CD4-positive, alpha-beta memory T cell (primary cell): ENCODE data around the gene CELF2. TPM values are rescaled to one million over a fixed set of nuclear protein-coding genes. Genes with fewer than 3 reads are reported as not detected.

Source experiments
- CTCF ChIA-PET: fragments of 350-600 bp; sonication (Branson Sonifier 250); formaldehyde crosslinking; loops from one replicate; lab custom pipeline; 2021; ENCODE audit warnings: inconsistent platforms; ENCODE audit not compliant: partially characterized antibody; lab: Charles Lee
- POLR2A ChIA-PET: fragments of 350-600 bp; sonication (Branson Sonifier 250); formaldehyde crosslinking; loops from one replicate; lab custom pipeline; 2021; ENCODE audit not compliant: partially characterized antibody; lab: Charles Lee
- DNase-seq, 5 donors: peaks; one replicate each; pipeline versions ENCODE4 v3.0.0 to v3.0.0-alpha.2; 2020 to 2022; ENCODE audit warnings: mixed read lengths in 1 of 5
- H3K27ac ChIP-seq: one replicate; pipeline ENCODE4 v1.7.0; 2013; ENCODE audit warnings: low read depth, low read length
- H3K27me3 ChIP-seq: 2 replicates; pipeline ENCODE4 v1.7.0; 2013; ENCODE audit warnings: mild to moderate bottlenecking, low read length, moderate library complexity; ENCODE audit not compliant: insufficient read depth
- H3K36me3 ChIP-seq: 2 replicates; pipeline ENCODE4 v1.7.0; 2013; ENCODE audit warnings: mild to moderate bottlenecking, low read length, moderate library complexity; ENCODE audit not compliant: insufficient read depth
- H3K4me1 ChIP-seq: 2 replicates; pipeline ENCODE4 v1.7.0; 2013; ENCODE audit warnings: mild to moderate bottlenecking, low read length, moderate library complexity; ENCODE audit not compliant: insufficient read depth
- H3K4me3 ChIP-seq, 2 donors: one replicate each; pipeline ENCODE4 v1.7.0; 2013; ENCODE audit warnings: low read length in 2 of 2, mild to moderate bottlenecking in 1 of 2
- H3K9me3 ChIP-seq, 2 donors: one replicate each; pipeline ENCODE4 v1.7.0; 2013; ENCODE audit warnings: low read length in 2 of 2, control low read depth in 1 of 2; ENCODE audit not compliant: control insufficient read depth in 1 of 2
- H3K27ac Mint-ChIP-seq, 7 donors: one replicate each; pipeline ENCODE4 v1.8.0; 2020 to 2021; ENCODE audit warnings: mixed read lengths in 7 of 7, mild to moderate bottlenecking in 6 of 7, inconsistent platforms in 3 of 7, moderate library complexity in 3 of 7
- H3K27me3 Mint-ChIP-seq, 2 donors: one replicate each; pipeline ENCODE4 v1.8.0; 2020 to 2021; ENCODE audit warnings: mixed read lengths in 2 of 2
- H3K36me3 Mint-ChIP-seq, 2 donors: one replicate each; pipeline ENCODE4 v1.8.0; 2020 to 2021; ENCODE audit warnings: mixed read lengths in 2 of 2, inconsistent platforms in 1 of 2, mild to moderate bottlenecking in 1 of 2
- H3K4me1 Mint-ChIP-seq, 4 donors: one replicate each; pipeline ENCODE4 v1.8.0; 2020 to 2021; ENCODE audit warnings: mixed read lengths in 4 of 4, mild to moderate bottlenecking in 1 of 4
- H3K4me3 Mint-ChIP-seq, 8 donors: one replicate each; pipeline ENCODE4 v1.8.0; 2020 to 2021; ENCODE audit warnings: mixed read lengths in 8 of 8, mild to moderate bottlenecking in 7 of 8, moderate library complexity in 6 of 8, inconsistent platforms in 3 of 8
- H3K9me3 Mint-ChIP-seq, 8 donors: one replicate each; pipeline ENCODE4 v1.8.0; 2020 to 2021; ENCODE audit warnings: mixed read lengths in 8 of 8, mild to moderate bottlenecking in 5 of 8, inconsistent platforms in 3 of 8, moderate library complexity in 1 of 8
- intact Hi-C: fragments of 100-400 bp; cut with micrococcal nuclease; formaldehyde crosslinking; loops from one replicate; pipeline ENCODE4 v1.15.1; 2023
- polyA plus RNA-seq, 2 donors: library from polyadenylated mRNA; unstranded; fragments of 300-500 nt; fragmentation: Illumina TruSeq; gene quantifications; one replicate each; pipeline ENCODE4 v1.2.3, GENCODE V29; 2021
- total RNA-seq, 2 experiments: library from RNA; stranded (reverse); gene quantifications; one replicate each; pipeline ENCODE4 v1.2.3, GENCODE V29; 2021

Gene CELF2
- total and polyA plus RNA-seq, 4 experiments from 2014 or later, result 122 to 180 (median 167) TPM

DNA sequence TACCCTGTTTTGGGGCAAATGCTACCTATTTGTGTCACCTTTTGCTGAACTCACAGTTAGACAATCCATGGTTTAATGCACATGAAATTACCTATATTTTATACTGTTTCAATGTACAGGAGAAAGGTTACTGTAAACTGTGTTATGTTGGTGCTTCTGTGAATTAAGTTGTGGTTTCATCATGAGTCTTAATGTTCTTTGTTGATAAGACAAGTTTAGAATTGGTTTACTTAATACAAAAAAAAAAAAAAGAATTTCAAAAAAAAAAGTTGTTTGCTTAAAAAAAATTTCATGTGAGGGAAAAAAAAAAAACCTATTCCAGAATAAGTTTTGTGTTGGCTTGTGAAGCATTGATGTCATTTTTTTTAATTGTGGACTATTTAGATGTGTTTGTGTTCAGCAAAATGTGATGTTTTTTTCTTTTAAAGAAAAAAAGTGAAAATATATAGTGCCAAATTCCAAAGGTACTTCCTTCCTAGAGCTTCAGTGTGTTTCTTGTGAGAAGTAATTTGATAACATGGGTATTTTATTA, 313.4 kb downstream of the CELF2 start:
- POLR2A ChIA-PET, result interaction anchor here (0.6 kb wide), 1 partner anchor 9 kb away, joined by 4 read pairs; no protein-coding TSS in a partner anchor
- no peak overlapping the region for H3K4me3 ChIP-seq
- no peak overlapping the region for H3K27ac Mint-ChIP-seq
- no peak for DNase-seq
- CTCF ChIA-PET, result no interaction called here
- intact Hi-C loops, result loop anchor here (5.0 kb wide), 1 partner anchor 141 kb away; no protein-coding TSS in a partner anchor
- H3K4me1 ChIP-seq, result peaks cover 3% of the 10 kb centered on the region
- no peak overlapping the region for H3K27ac ChIP-seq
- peaks cover 66% of the 10 kb centered on the region for H3K36me3 ChIP-seq
- peaks cover 22 to 35% (median 25%) of the 10 kb centered on the region in 4 donors for H3K4me1 Mint-ChIP-seq
- no peaks in the 10 kb centered on the region for H3K9me3 ChIP-seq
- no peaks in the 10 kb centered on the region for H3K27me3 Mint-ChIP-seq
- H3K4me3 Mint-ChIP-seq, result no peak overlapping the region
- H3K27me3 ChIP-seq, result no peaks in the 10 kb centered on the region
- peaks cover 64 to 82% of the 10 kb centered on the region in 2 donors for H3K36me3 Mint-ChIP-seq
- H3K9me3 Mint-ChIP-seq, result peaks cover 0 to 12% (median 0%) of the 10 kb centered on the region in 8 donors

DNA sequence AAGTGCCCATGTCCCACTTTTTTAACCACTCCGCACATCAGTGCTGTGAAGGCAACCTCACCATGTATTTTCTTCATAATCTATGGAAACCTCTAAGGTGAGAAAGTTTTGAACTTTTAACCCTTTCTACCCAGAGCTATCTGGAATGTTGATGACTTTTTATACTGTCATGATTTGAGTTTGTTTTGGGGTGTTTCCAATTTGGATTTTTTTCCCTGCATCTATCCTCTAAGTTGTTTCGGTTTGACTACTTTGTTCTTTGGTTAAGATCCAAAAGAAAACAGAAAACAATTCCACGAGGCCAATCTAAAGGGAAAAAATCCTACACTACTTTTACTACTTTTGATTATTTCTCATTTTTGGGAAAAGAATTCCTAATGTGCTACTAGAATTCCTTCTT, 314.1 kb downstream of the CELF2 start:
- no peak for DNase-seq
- peaks cover 58 to 78% of the 10 kb centered on the region in 2 donors for H3K36me3 Mint-ChIP-seq
- H3K9me3 Mint-ChIP-seq, result peaks cover 0 to 12% (median 0%) of the 10 kb centered on the region in 8 donors
- peak overlapping the region in 3 of 7 donors; percentile 19 to 77 (median 43) for H3K27ac Mint-ChIP-seq
- no peak overlapping the region for H3K4me3 Mint-ChIP-seq
- H3K4me1 Mint-ChIP-seq, result peaks cover 20 to 36% (median 23%) of the 10 kb centered on the region in 4 donors
- Histone ChIP-seq H3K4me3 (no peak overlapping the region), H3K4me1 (no peaks in the 10 kb centered on the region), H3K27me3 (no peaks in the 10 kb centered on the region), H3K9me3 (no peaks in the 10 kb centered on the region), H3K27ac (no peak overlapping the region), H3K36me3 (peaks cover 60% of the 10 kb centered on the region)
- ChIA-PET POLR2A (interaction anchor here (0.6 kb wide), 1 partner anchor 9 kb away, joined by 4 read pairs; no protein-coding TSS in a partner anchor), CTCF (interaction anchor here (1.0 kb wide), 1 partner anchor 218 kb away, joined by 3 read pairs; no protein-coding TSS in a partner anchor)
- H3K27me3 Mint-ChIP-seq, result no peaks in the 10 kb centered on the region
- intact Hi-C loops, result loop anchor here (5.0 kb wide), 1 partner anchor 141 kb away; no protein-coding TSS in a partner anchor

DNA sequence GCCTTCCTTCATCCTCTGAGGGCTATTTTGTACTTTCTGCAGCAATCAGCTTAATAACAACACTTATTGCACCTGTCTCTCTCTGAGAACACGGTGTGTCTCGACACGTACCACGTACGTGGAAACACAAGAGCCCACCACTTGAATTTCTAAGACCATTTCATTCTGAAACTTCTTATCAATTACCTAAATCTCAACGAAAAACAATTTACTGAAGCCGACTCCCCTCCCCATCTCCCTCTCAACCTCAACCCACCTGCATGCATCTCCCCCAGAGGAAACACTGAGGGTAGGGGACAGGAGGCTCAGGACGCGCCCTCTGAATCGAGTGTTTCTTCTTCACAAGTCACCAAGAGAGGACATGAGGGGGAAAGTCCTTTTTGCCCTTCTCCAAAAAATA, 315.2 kb downstream of the CELF2 start:
- peak overlapping the region; percentile 42 to 86 (median 77) for H3K27ac Mint-ChIP-seq
- peaks cover 49 to 70% of the 10 kb centered on the region in 2 donors for H3K36me3 Mint-ChIP-seq
- CTCF ChIA-PET, result interaction anchor here (1.0 kb wide), 1 partner anchor 219 kb away, joined by 3 read pairs; no protein-coding TSS in a partner anchor
- peaks cover 0 to 10% (median 0%) of the 10 kb centered on the region in 8 donors for H3K9me3 Mint-ChIP-seq
- H3K27me3 Mint-ChIP-seq, result no peaks in the 10 kb centered on the region
- peaks cover 49% of the 10 kb centered on the region for H3K36me3 ChIP-seq
- DNase-seq, result no peak
- H3K27me3 ChIP-seq, result no peaks in the 10 kb centered on the region
- intact Hi-C loops, result loop anchor here (5.0 kb wide), 1 partner anchor 139 kb away; no protein-coding TSS in a partner anchor
- H3K4me1 ChIP-seq, result no peaks in the 10 kb centered on the region
- no peaks in the 10 kb centered on the region for H3K9me3 ChIP-seq
- H3K4me3 Mint-ChIP-seq, result peak overlapping the region in 1 of 8 donors; percentile 11
- H3K4me3 ChIP-seq, result no peak overlapping the region
- POLR2A ChIA-PET, result no interaction called here
- H3K4me1 Mint-ChIP-seq, result peaks cover 16 to 42% (median 26%) of the 10 kb centered on the region in 4 donors
- no peak overlapping the region for H3K27ac ChIP-seq

DNA sequence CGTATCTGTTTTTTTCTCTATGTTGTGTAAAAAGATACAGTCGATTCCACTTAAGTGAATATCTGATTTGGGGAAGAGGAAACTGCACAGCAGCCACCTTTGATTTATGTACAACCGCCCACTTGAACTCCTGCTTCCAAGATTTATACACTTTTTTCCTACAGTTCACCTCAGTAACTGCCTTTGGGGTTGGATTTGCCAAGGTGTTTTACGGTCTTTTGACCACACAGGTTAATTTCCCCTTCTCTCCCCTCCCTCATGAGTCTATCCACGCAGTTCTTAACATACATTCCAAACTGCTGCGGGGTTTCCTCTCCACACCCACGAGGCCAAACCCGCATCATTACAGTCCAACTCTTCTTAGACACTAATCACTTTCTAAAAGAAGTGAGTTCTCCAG, 316.8 kb downstream of the CELF2 start:
- Mint-ChIP-seq H3K9me3 (peaks cover 0 to 9% (median 0%) of the 10 kb centered on the region in 8 donors), H3K36me3 (peaks cover 36 to 54% of the 10 kb centered on the region in 2 donors), H3K27ac (peak overlapping the region in 3 of 7 donors; percentile 3 to 80 (median 77)), H3K4me3 (no peak overlapping the region), H3K4me1 (peaks cover 14 to 42% (median 25%) of the 10 kb centered on the region in 4 donors), H3K27me3 (no peaks in the 10 kb centered on the region)
- no peak overlapping the region for H3K27ac ChIP-seq
- no peaks in the 10 kb centered on the region for H3K4me1 ChIP-seq
- no peaks in the 10 kb centered on the region for H3K9me3 ChIP-seq
- ChIA-PET CTCF (no interaction called here), POLR2A (no interaction called here)
- no peak overlapping the region for H3K4me3 ChIP-seq
- H3K27me3 ChIP-seq, result no peaks in the 10 kb centered on the region
- peaks cover 33% of the 10 kb centered on the region for H3K36me3 ChIP-seq
- intact Hi-C loops, result loop anchor here (5.0 kb wide), 1 partner anchor 138 kb away; no protein-coding TSS in a partner anchor
- no peak for DNase-seq

GRCh38 chr10:11335167-11335652, 317.5 kb downstream of the CELF2 start:
- intact Hi-C loops, result loop anchor here (5.0 kb wide), 1 partner anchor 67 kb away; no protein-coding TSS in a partner anchor
- Mint-ChIP-seq H3K9me3 (peaks cover 0 to 9% (median 0%) of the 10 kb centered on the region in 8 donors), H3K27me3 (no peaks in the 10 kb centered on the region), H3K4me3 (peak overlapping the region in 2 of 8 donors; percentile 12 to 44), H3K27ac (peak overlapping the region in 6 of 7 donors; percentile 26 to 87 (median 80)), H3K36me3 (peaks cover 31 to 48% of the 10 kb centered on the region in 2 donors), H3K4me1 (peaks cover 10 to 39% (median 24%) of the 10 kb centered on the region in 4 donors)
- H3K27ac ChIP-seq, result no peak overlapping the region
- ChIA-PET POLR2A (no interaction called here), CTCF (interaction anchor here (0.6 kb wide), 1 partner anchor 652 kb away, joined by 5 read pairs; no protein-coding TSS in a partner anchor)
- no peaks in the 10 kb centered on the region for H3K4me1 ChIP-seq
- H3K36me3 ChIP-seq, result peaks cover 29% of the 10 kb centered on the region
- H3K27me3 ChIP-seq, result no peaks in the 10 kb centered on the region
- no peak for DNase-seq
- no peaks in the 10 kb centered on the region for H3K9me3 ChIP-seq
- no peak overlapping the region for H3K4me3 ChIP-seq

DNA sequence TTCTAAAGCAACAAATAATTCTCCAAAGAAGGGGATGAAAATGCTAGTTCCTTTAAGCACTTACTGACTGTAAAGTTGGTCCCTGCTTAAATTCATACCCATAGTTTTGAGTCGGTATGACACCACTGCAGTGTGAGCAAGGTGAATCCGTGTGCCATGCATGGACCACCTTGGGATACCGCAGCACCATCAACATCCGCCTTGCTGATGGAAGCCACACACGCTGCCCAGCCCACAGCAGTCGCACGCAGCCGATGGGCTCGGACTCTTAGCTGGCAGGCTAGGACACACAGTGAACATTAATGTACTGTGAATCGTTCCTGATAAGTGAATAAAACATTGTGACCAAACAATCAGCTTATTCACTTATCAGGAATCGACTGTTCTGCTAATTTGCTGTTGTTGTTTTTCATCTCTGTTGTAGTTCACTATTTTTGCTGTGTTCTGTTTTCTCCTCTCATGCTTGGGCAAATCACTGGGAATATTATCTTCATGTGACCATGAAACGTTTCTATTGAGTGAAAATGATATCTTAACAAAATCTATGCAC, 318.3 kb downstream of the CELF2 start:
- POLR2A ChIA-PET, result no interaction called here
- Mint-ChIP-seq H3K4me3 (peak overlapping the region in 1 of 8 donors; percentile 0), H3K36me3 (peaks cover 28 to 42% of the 10 kb centered on the region in 2 donors), H3K27me3 (no peaks in the 10 kb centered on the region), H3K9me3 (peaks cover 0 to 9% (median 0%) of the 10 kb centered on the region in 8 donors), H3K4me1 (peaks cover 7 to 36% (median 21%) of the 10 kb centered on the region in 4 donors), H3K27ac (peak overlapping the region in 5 of 7 donors; percentile 5 to 80 (median 32))
- no peaks in the 10 kb centered on the region for H3K27me3 ChIP-seq
- H3K27ac ChIP-seq, result no peak overlapping the region
- intact Hi-C loops, result loop anchor here (5.0 kb wide), 1 partner anchor 66 kb away; no protein-coding TSS in a partner anchor
- CTCF ChIA-PET, result interaction anchor here (1.5 kb wide), 1 partner anchor 11 kb away, joined by 3 read pairs; no protein-coding TSS in a partner anchor
- H3K4me1 ChIP-seq, result no peaks in the 10 kb centered on the region
- no peaks in the 10 kb centered on the region for H3K9me3 ChIP-seq
- DNase-seq, result no peak
- H3K4me3 ChIP-seq, result no peak overlapping the region
- peaks cover 23% of the 10 kb centered on the region for H3K36me3 ChIP-seq
